Mesendoderm (in vitro differentiated cells): Measurements from ENCODE around the gene TFPI.
"Not testable (repeated sequence)": the region's sequence is repeated elsewhere in the genome, so short reads cannot be mapped to it uniquely, and the experiment has no call there.

Experiments
- DNase-seq: peaks from one replicate; pipeline ENCODE4 v3.0.0; 2013
- H2AK5ac ChIP-seq: 2 replicates; pipeline ENCODE4 v1.6.1; 2013; ENCODE audit warnings: low read length, inconsistent platforms
- H2BK120ac ChIP-seq: 2 replicates; pipeline ENCODE4 v1.6.1; 2013; ENCODE audit warnings: low read depth, mild to moderate bottlenecking, low read length, moderate library complexity, mixed read lengths
- H2BK15ac ChIP-seq: replicated peaks from 2 replicates; pipeline ENCODE4 v1.6.1; 2013; ENCODE audit warnings: low read depth, mild to moderate bottlenecking, moderate library complexity
- H2BK5ac ChIP-seq: 2 replicates; pipeline ENCODE4 v1.6.1; 2013; ENCODE audit warnings: low read length, inconsistent platforms
- H3K18ac ChIP-seq: 2 replicates; pipeline ENCODE4 v1.6.1; 2013; ENCODE audit warnings: mild to moderate bottlenecking, low read length, mixed read lengths
- H3K23ac ChIP-seq: one replicate; pipeline ENCODE4 v1.6.1; 2013; ENCODE audit warnings: low read length
- H3K27ac ChIP-seq: 2 replicates; pipeline ENCODE4 v1.5.1; 2013; ENCODE audit warnings: low read depth, mild to moderate bottlenecking, inconsistent platforms, low read length, moderate library complexity
- H3K27me3 ChIP-seq: 2 replicates; pipeline ENCODE4 v1.6.1; 2013; ENCODE audit warnings: low read length, control low read depth, mild to moderate bottlenecking, inconsistent platforms; ENCODE audit not compliant: insufficient read depth, poor library complexity
- H3K36me3 ChIP-seq: 2 replicates; pipeline ENCODE4 v1.6.1; 2013; ENCODE audit warnings: low read length, inconsistent platforms; ENCODE audit not compliant: control insufficient read depth, insufficient read depth
- H3K4ac ChIP-seq: one replicate; pipeline ENCODE4 v1.6.1; 2013; ENCODE audit warnings: low read depth, mild to moderate bottlenecking, low read length, moderate library complexity
- H3K4me1 ChIP-seq: 2 replicates; pipeline ENCODE4 v1.6.1; 2013; ENCODE audit warnings: low read depth, low read length, inconsistent platforms; ENCODE audit not compliant: control insufficient read depth
- H3K4me2 ChIP-seq: 2 replicates; pipeline ENCODE4 v1.6.1; 2013; ENCODE audit warnings: low read length
- H3K4me3 ChIP-seq: 2 replicates; pipeline ENCODE4 v1.5.1; 2013; ENCODE audit warnings: mild to moderate bottlenecking, low read length
- H3K56ac ChIP-seq: one replicate; pipeline ENCODE4 v1.6.1; 2013; ENCODE audit warnings: low read length
- H3K79me1 ChIP-seq: 2 replicates; pipeline ENCODE4 v1.6.1; 2013; ENCODE audit warnings: low read length, inconsistent platforms
- H3K79me2 ChIP-seq: 2 replicates; pipeline ENCODE4 v1.6.1; 2013; ENCODE audit warnings: mild to moderate bottlenecking, low read length; ENCODE audit not compliant: control insufficient read depth, insufficient read depth
- H3K9ac ChIP-seq: 2 replicates; pipeline ENCODE4 v1.6.1; 2013; ENCODE audit warnings: low read length, inconsistent platforms
- H4K5ac ChIP-seq: one replicate; pipeline ENCODE4 v1.6.1; 2013; ENCODE audit warnings: low read length
- H4K8ac ChIP-seq: one replicate; pipeline ENCODE4 v1.6.1; 2013; ENCODE audit warnings: low read depth, mild to moderate bottlenecking, control low read depth, low read length, moderate library complexity
- WGBS: extraction: QIAGEN DNeasy Blood & Tissue Kit; methylation state at CpG from one replicate; pipeline ENCODE4 v1.1.7; 2013; ENCODE audit warnings: low lambda C conversion rate, missing lambda C conversion rate; ENCODE audit not compliant: insufficient coverage; ENCODE audit errors: extremely low coverage; 5-methylcytosine and 5-hydroxymethylcytosine counted together

The TFPI gene

GRCh38 chr2:187520121-187520624, 34.1 kb downstream of the TFPI start:
- no peaks in the 10 kb centered on the region for H3K79me2 ChIP-seq
- no peaks in the 10 kb centered on the region for H3K4me1 ChIP-seq
- no peak overlapping the region for H3K18ac ChIP-seq
- no peak overlapping the region for H4K5ac ChIP-seq
- no peak overlapping the region for H2AK5ac ChIP-seq
- no peak overlapping the region for H2BK120ac ChIP-seq
- peak overlapping the region; percentile 55 for H2BK5ac ChIP-seq
- H3K9ac ChIP-seq, result no peak overlapping the region
- H3K4me3 ChIP-seq, result no peak overlapping the region
- H3K56ac ChIP-seq, result peak overlapping the region; percentile 9
- DNase-seq, result no peak
- no peak overlapping the region for H3K27ac ChIP-seq
- H4K8ac ChIP-seq, result no peak overlapping the region
- no peaks in the 10 kb centered on the region for H3K79me1 ChIP-seq
- no peak overlapping the region for H3K4me2 ChIP-seq
- H2BK15ac ChIP-seq, result no peak overlapping the region
- H3K27me3 ChIP-seq, result no peaks in the 10 kb centered on the region
- H3K4ac ChIP-seq, result no peak overlapping the region
- no peaks in the 10 kb centered on the region for H3K36me3 ChIP-seq
- H3K23ac ChIP-seq, result no peak overlapping the region
- WGBS, result no CpG with 5 or more reads among the region's 7 CpGs

- Histone ChIP-seq H3K79me1 (no peaks in the 10 kb centered on the region), H3K79me2 (no peaks in the 10 kb centered on the region), H4K5ac (no peak overlapping the region), H3K27me3 (no peaks in the 10 kb centered on the region), H3K9ac (no peak overlapping the region), H2BK5ac (no peak overlapping the region), H4K8ac (no peak overlapping the region), H2BK15ac (no peak overlapping the region), H3K4me3 (no peak overlapping the region), H2AK5ac (no peak overlapping the region), H2BK120ac (no peak overlapping the region), H3K36me3 (no peaks in the 10 kb centered on the region), H3K18ac (no peak overlapping the region), H3K4ac (no peak overlapping the region), H3K23ac (no peak overlapping the region), H3K27ac (peak overlapping the region; percentile 83), H3K4me1 (no peaks in the 10 kb centered on the region), H3K4me2 (no peak overlapping the region), H3K56ac (peak overlapping the region; percentile 49)
- WGBS, result no CpG with 5 or more reads among the region's 7 CpGs
- peak; percentile 78 for DNase-seq
These were observed 34.7 kb downstream of the TFPI start for GRCh38 chr2:187519419-187520120.

- not testable (repeated sequence) for H3K9ac ChIP-seq, H2BK5ac ChIP-seq, H3K18ac ChIP-seq, DNase-seq, H3K4me1 ChIP-seq, H3K4me2 ChIP-seq, H3K79me1 ChIP-seq, H3K56ac ChIP-seq, H2BK120ac ChIP-seq, H3K36me3 ChIP-seq, H3K23ac ChIP-seq, H2BK15ac ChIP-seq, H4K5ac ChIP-seq, H3K27me3 ChIP-seq, H3K4me3 ChIP-seq, H3K79me2 ChIP-seq, H3K4ac ChIP-seq, H4K8ac ChIP-seq, H3K27ac ChIP-seq, H2AK5ac ChIP-seq
- no CpG with 5 or more reads among the region's 1 CpG for WGBS
These were observed 36.4 kb downstream of the TFPI start for GRCh38 chr2:187517750-187518361.

- not testable (repeated sequence) for H2BK15ac ChIP-seq, H3K4me1 ChIP-seq, H4K8ac ChIP-seq, H3K56ac ChIP-seq, H3K79me1 ChIP-seq, H3K4me2 ChIP-seq, H3K27ac ChIP-seq, H3K18ac ChIP-seq, H3K79me2 ChIP-seq, H3K4ac ChIP-seq, H2BK5ac ChIP-seq, H3K4me3 ChIP-seq, H3K9ac ChIP-seq, H3K27me3 ChIP-seq, H2BK120ac ChIP-seq, H3K23ac ChIP-seq, H4K5ac ChIP-seq, H3K36me3 ChIP-seq, DNase-seq, H2AK5ac ChIP-seq
- no CpG with 5 or more reads among the region's 15 CpGs for WGBS
These were observed 37.4 kb downstream of the TFPI start for GRCh38 chr2:187516630-187517510.

GRCh38 chr2:187514930-187515329, 39.3 kb downstream of the TFPI start:
- no peak overlapping the region for H3K4ac ChIP-seq
- no peak overlapping the region for H3K4me3 ChIP-seq
- H3K18ac ChIP-seq, result no peak overlapping the region
- no peaks in the 10 kb centered on the region for H3K79me2 ChIP-seq
- no peak overlapping the region for H3K9ac ChIP-seq
- no peak overlapping the region for H2BK5ac ChIP-seq
- WGBS, result no CpG with 5 or more reads among the region's 4 CpGs
- no peak overlapping the region for H3K56ac ChIP-seq
- H3K23ac ChIP-seq, result no peak overlapping the region
- no peak overlapping the region for H3K4me2 ChIP-seq
- no peak overlapping the region for H3K27ac ChIP-seq
- no peaks in the 10 kb centered on the region for H3K36me3 ChIP-seq
- no peaks in the 10 kb centered on the region for H3K79me1 ChIP-seq
- H4K5ac ChIP-seq, result no peak overlapping the region
- DNase-seq, result no peak
- H3K27me3 ChIP-seq, result no peaks in the 10 kb centered on the region
- H2AK5ac ChIP-seq, result no peak overlapping the region
- H2BK15ac ChIP-seq, result no peak overlapping the region
- H3K4me1 ChIP-seq, result no peaks in the 10 kb centered on the region
- no peak overlapping the region for H2BK120ac ChIP-seq
- H4K8ac ChIP-seq, result no peak overlapping the region
